OCI-LY1 (cell line): ENCODE results near the gene BTG3.

Experiments
- H2AFZ ChIP-seq: fragments of 200-600 bp; sonication (generic), shearing (Covaris generic); 2 replicates; pipeline ENCODE4 v1.6.0; 2014; ENCODE audit warnings: antibody characterized with exemption, mild to moderate bottlenecking, low read length
- H3F3A ChIP-seq: fragments of 200-600 bp; sonication (generic), shearing (Covaris generic); 2 replicates; pipeline ENCODE4 v1.6.0; 2014; ENCODE audit warnings: mild to moderate bottlenecking, antibody characterized with exemption, low read length, moderate library complexity; ENCODE audit not compliant: insufficient read depth
- H3K27ac ChIP-seq: fragments of 200-600 bp; sonication (generic); 2 replicates; pipeline ENCODE4 v1.5.1; 2014; ENCODE audit warnings: low read length, mixed run types, mild to moderate bottlenecking, low read depth; ENCODE audit not compliant: poor library complexity, severe bottlenecking
- H3K27me3 ChIP-seq: fragments of 200-600 bp; sonication (generic); 2 replicates; pipeline ENCODE4 v1.6.0; 2014; ENCODE audit warnings: antibody characterized with exemption, mild to moderate bottlenecking, low read length, moderate library complexity; ENCODE audit not compliant: insufficient read depth
- H3K36me3 ChIP-seq: fragments of 200-600 bp; sonication (generic); 2 replicates; pipeline ENCODE4 v1.6.1; 2014; ENCODE audit warnings: mild to moderate bottlenecking, antibody characterized with exemption, low read length, moderate library complexity, mixed read lengths; ENCODE audit not compliant: insufficient read depth
- H3K4me1 ChIP-seq: fragments of 200-600 bp; sonication (generic); 2 replicates; pipeline ENCODE4 v1.5.1; 2014; ENCODE audit warnings: mild to moderate bottlenecking, low read length, moderate library complexity; ENCODE audit not compliant: insufficient read depth, severe bottlenecking
- H3K4me2 ChIP-seq: fragments of 200-600 bp; sonication (generic), shearing (Covaris generic); 2 replicates; pipeline ENCODE4 v1.6.1; 2014; ENCODE audit warnings: low read length
- H3K4me3 ChIP-seq: fragments of 200-600 bp; sonication (generic); 2 replicates; pipeline ENCODE4 v1.5.1; 2014; ENCODE audit warnings: low read length, low read depth, mild to moderate bottlenecking, mixed read lengths; ENCODE audit not compliant: poor library complexity, severe bottlenecking
- H3K79me2 ChIP-seq: fragments of 200-600 bp; shearing (Covaris generic); 2 replicates; pipeline ENCODE4 v1.6.1; 2016; ENCODE audit warnings: mixed run types, low read length, mixed read lengths; ENCODE audit not compliant: insufficient read depth
- H3K9ac ChIP-seq: fragments of 200-600 bp; sonication (generic), shearing (Covaris generic); 2 replicates; pipeline ENCODE4 v1.6.1; 2014; ENCODE audit warnings: mild to moderate bottlenecking, low read length, mixed read lengths
- H3K9me2 ChIP-seq: fragments of 200-600 bp; sonication (generic), shearing (Covaris generic); 2 replicates; pipeline ENCODE4 v1.6.1; 2014; ENCODE audit warnings: low read depth, mild to moderate bottlenecking, low read length, mixed read lengths
- H3K9me3 ChIP-seq: fragments of 200-600 bp; shearing (Covaris generic); 2 replicates; pipeline ENCODE4 v1.6.1; 2014; ENCODE audit warnings: low read length, mixed read lengths
- H4K20me1 ChIP-seq: fragments of 200-600 bp; sonication (generic), shearing (Covaris generic); 2 replicates; pipeline ENCODE4 v1.6.0; 2016; ENCODE audit warnings: mild to moderate bottlenecking, low read length; ENCODE audit not compliant: insufficient read depth
- EZH2 ChIP-seq: fragments of 200-600 bp; sonication (generic), shearing (Covaris generic); IDR thresholded peaks from 2 replicates; pipeline ENCODE4 v1.8.0; 2017; ENCODE audit warnings: borderline replicate concordance, mixed run types, mild to moderate bottlenecking, antibody characterized with exemption, low read length, moderate library complexity, mixed read lengths
- TF ChIP-seq, protein P1 (sequence below): fragments of 200-600 bp; sonication (generic), shearing (Covaris generic); IDR thresholded peaks from 2 replicates; pipeline ENCODE4 v1.5.1; 2017; ENCODE audit warnings: mild to moderate bottlenecking, antibody characterized with exemption, low read length, moderate library complexity, mixed read lengths

Gene BTG3

DNA sequence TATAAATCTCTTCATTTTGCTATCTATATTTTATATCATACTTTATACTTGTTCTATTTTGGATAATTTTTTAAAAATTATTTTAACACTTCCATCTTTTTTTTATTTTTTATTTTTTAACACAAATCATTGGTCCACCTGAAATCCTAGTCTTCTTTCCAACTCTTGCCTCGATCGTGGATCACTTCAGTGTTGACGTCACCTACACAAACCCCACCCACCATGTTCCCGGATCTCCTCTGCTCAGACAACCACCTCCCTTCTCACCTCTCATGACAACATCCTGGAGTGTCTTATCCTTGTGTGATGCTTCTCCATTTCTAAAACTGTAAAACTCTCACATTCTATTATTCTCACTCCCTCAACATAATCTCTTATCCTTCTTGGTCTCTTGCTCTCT is 34.1 kb upstream of the BTG3 start:
- Histone ChIP-seq H3K9me3 (no peaks in the 10 kb centered on the region), H4K20me1 (no peaks in the 10 kb centered on the region), H2AFZ (no peak overlapping the region), H3K4me1 (no peaks in the 10 kb centered on the region), H3K79me2 (no peaks in the 10 kb centered on the region), H3K9ac (no peak overlapping the region), H3K27me3 (no peaks in the 10 kb centered on the region), H3K4me3 (no peak overlapping the region), H3K4me2 (no peak overlapping the region), H3K36me3 (no peaks in the 10 kb centered on the region), H3F3A (no peaks in the 10 kb centered on the region), H3K9me2 (no peaks in the 10 kb centered on the region), H3K27ac (no peak overlapping the region)
- no peak for TF ChIP-seq EZH2
- TF ChIP-seq, protein P1, sequence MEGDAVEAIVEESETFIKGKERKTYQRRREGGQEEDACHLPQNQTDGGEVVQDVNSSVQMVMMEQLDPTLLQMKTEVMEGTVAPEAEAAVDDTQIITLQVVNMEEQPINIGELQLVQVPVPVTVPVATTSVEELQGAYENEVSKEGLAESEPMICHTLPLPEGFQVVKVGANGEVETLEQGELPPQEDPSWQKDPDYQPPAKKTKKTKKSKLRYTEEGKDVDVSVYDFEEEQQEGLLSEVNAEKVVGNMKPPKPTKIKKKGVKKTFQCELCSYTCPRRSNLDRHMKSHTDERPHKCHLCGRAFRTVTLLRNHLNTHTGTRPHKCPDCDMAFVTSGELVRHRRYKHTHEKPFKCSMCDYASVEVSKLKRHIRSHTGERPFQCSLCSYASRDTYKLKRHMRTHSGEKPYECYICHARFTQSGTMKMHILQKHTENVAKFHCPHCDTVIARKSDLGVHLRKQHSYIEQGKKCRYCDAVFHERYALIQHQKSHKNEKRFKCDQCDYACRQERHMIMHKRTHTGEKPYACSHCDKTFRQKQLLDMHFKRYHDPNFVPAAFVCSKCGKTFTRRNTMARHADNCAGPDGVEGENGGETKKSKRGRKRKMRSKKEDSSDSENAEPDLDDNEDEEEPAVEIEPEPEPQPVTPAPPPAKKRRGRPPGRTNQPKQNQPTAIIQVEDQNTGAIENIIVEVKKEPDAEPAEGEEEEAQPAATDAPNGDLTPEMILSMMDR: no peak

DNA sequence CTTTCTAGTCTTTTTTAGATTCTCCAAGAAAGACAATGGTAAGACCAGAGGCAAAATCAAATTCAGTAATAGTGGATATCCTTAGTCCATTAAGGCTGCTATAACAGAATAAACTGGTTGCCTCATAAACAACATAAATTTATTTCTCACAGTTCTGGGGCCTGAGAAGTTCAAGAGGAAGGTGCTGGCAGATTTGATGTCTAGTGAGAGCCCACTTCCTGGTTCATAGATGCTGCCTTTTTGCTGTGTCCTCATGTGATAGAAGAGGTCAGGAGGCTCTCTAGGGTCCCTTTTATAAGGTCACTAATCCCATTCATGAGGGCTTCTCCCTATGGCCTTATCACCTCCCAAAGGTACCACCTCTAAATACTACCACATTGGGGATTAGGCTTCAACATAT is 31.5 kb upstream of the BTG3 start:
- no peaks in the 10 kb centered on the region for H3K4me1 ChIP-seq
- H3K27me3 ChIP-seq: no peaks in the 10 kb centered on the region
- no peak overlapping the region for H3K4me2 ChIP-seq
- no peaks in the 10 kb centered on the region for H3F3A ChIP-seq
- no peak overlapping the region for H3K4me3 ChIP-seq
- H3K27ac ChIP-seq: no peak overlapping the region
- no peaks in the 10 kb centered on the region for H3K36me3 ChIP-seq
- no peaks in the 10 kb centered on the region for H3K9me2 ChIP-seq
- H2AFZ ChIP-seq: no peak overlapping the region
- no peaks in the 10 kb centered on the region for H3K79me2 ChIP-seq
- no peak for TF ChIP-seq EZH2
- TF ChIP-seq, protein P1: no peak
- H4K20me1 ChIP-seq: no peaks in the 10 kb centered on the region
- no peak overlapping the region for H3K9ac ChIP-seq
- no peaks in the 10 kb centered on the region for H3K9me3 ChIP-seq

DNA sequence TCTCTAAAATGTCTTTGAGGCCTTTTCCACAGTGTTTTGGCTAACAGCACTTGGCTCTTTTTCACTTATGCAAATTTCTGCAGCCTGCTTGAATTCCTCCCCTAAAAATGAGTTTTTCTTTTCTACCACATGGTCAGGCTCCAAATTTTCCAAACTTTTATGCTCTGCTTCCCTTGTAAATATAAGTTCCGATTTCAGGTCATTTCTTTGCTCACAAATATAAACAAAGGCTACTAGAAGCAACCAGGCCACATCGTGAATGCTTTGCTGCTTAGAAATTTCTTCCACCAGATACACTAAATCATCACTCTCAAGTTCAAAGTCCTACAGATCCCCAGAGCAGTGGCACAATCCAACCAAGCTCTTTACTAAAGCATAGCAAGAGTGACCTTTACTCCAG is 28.1 kb upstream of the BTG3 start:
- Histone ChIP-seq H3K4me1 (no peaks in the 10 kb centered on the region), H3K9me3 (no peaks in the 10 kb centered on the region), H4K20me1 (no peaks in the 10 kb centered on the region), H3K79me2 (no peaks in the 10 kb centered on the region), H3K27ac (no peak overlapping the region), H3K4me3 (no peak overlapping the region), H3K9ac (no peak overlapping the region), H3K36me3 (no peaks in the 10 kb centered on the region), H3K27me3 (no peaks in the 10 kb centered on the region), H3K9me2 (no peaks in the 10 kb centered on the region), H3F3A (no peaks in the 10 kb centered on the region), H3K4me2 (no peak overlapping the region), H2AFZ (no peak overlapping the region)
- TF ChIP-seq, protein P1: no peak
- TF ChIP-seq EZH2: no peak
